GM18873 (cell line): ENCODE measurements around the gene C6orf89.
"Not testable (repeated sequence)": the region's sequence is repeated elsewhere in the genome, so short reads cannot be mapped to it uniquely, and the experiment has no call there.

ENCODE experiments used
- ATAC-seq: cut with Tn5 transposase; IDR thresholded peaks from one replicate; pipeline ENCODE4 v1.9.1; 2021; ENCODE audit warnings: mild to moderate bottlenecking, moderate library complexity, moderate number of reproducible peaks; ENCODE audit not compliant: unreplicated experiment, low FRiP score

The C6orf89 gene

DNA sequence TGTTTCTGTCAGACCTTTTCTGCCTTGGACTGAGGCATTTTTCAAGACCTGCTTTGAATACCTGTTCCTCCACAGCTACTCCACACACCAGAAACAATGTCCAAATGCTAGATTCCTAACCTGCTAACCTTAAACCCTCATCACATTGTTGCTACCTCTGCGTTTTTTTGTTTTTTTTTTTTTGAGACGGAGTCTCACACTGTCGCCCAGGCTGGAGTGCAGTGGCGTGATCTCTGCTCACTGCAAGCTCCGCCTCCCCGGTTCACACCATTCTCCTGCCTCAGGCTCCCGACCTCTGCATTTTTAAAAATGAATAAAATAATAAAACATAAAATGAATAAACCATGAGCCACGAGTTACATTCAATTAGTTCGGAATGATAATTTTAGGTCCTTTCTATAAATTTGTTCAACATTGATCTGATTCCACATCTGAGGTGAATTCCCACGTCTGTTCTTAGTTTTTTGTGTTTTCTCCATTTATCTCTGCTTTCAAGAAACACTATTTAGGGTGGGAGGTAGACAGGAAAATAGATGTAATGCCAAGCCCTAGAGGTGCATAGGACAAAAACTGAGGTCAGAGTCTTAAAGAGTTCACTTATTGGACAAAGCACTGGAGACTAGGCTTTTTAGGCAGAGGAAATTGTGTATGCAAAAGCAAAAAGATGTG lies 1.3 kb downstream of the C6orf89 start:
- no peak for ATAC-seq

DNA sequence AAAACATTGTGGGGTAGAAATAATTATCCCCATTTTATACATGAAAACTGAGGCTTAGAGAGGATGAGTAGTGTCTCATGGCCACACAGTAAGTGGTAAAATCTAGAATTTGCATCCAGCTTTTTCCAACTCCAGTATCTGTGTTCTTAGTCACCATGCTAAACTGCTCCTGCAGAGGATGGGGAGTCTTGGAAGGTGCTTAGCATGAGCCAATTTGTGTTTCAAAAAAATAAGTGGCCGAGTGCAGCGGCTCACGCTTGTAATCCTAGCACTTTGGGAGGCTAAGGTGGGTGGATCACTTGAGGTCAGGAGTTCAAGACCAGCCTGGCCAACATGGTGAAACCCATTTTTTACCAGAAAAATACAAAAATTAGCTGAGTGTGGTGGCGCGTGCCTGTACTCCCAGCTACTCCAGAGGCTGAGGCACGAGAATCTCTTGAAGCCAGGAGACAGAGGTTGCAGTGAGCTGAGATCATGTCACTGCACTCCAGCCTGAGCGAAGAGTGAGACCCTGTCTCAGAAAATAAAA lies 2.4 kb downstream of the C6orf89 start:
- no peak for ATAC-seq

DNA sequence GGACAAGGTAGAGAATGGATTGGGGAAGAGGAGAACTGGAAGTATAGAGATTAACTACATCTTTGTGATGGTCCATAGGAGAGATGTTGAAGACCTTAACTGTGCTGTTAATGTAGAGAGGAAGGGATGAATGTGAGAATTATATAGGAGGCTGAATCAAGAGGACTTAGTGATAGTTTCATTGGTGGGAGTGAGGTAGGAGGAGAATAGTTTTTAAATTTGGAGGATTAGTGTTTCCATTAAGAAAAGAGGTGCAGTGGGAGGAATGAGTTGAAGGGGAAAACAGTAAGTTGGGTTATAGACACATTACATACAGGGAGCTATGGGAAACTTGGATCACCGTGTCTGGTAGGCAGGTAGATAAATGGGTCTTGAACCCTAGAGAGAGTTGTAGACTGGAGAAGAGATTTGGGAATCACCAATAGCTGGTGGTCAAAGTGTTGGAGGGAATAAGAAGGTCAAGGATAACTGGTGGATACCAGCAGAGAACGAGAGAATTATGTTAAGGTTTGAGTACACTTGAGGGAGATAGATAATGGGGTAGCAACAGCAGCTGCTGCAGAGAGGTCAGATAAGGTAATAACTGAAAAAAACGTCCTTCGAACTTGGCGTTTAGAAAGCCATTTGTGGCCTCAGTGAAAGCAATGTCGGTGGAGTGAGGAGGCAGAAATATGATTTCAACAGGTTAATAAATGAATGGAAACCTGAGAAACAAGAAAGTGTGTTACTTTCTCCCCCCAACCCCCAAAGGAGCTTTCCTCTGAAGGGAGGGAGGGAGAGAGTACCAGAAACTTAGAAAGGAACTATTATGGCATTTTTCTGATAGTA lies 3.1 kb downstream of the C6orf89 start:
- ATAC-seq: no peak

DNA sequence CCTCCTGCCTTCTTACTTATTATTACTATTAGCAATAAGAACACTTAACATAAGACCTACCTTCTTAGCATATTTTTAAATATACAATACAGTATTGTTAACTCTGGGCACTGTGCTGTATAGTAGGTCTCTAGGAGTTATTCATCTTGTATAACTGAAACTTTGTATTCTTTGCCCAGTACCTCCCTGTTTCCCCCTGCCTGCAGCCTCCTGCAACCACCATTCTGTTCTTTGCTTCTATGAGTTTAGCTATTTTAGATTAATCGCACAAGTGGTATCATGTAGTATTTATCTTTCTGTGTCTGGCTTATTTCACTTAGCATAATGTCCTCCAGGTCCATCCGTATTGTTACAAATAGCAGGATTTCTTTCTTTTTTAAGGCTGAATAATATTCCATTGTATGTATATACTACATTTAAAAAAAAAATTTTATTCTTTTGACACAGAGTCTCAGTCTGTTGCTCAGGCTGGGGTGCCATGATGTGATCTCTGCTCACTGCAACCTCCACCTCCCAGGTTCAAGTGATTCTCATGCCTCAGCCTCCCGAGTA lies 4.4 kb downstream of the C6orf89 start:
- no peak for ATAC-seq

DNA sequence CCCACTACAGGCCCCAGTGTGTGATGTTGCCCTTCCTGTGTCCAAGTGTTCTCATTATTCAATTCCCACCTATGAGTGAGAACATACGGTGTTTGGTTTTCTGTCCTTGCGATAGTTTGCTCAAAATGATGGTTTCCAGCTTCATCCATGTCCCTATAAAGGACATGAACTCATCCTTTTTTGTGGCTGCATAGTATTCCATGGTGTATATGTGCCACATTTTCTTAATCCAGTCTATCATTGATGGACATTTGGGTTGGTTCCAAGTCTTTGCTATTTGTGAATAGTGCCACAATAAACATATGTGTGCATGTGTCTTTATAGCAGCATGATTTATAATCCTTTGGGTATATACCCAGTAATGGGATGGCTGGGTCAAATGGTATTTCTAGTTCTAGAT lies 5.4 kb downstream of the C6orf89 start:
- ATAC-seq: not testable (repeated sequence)

DNA sequence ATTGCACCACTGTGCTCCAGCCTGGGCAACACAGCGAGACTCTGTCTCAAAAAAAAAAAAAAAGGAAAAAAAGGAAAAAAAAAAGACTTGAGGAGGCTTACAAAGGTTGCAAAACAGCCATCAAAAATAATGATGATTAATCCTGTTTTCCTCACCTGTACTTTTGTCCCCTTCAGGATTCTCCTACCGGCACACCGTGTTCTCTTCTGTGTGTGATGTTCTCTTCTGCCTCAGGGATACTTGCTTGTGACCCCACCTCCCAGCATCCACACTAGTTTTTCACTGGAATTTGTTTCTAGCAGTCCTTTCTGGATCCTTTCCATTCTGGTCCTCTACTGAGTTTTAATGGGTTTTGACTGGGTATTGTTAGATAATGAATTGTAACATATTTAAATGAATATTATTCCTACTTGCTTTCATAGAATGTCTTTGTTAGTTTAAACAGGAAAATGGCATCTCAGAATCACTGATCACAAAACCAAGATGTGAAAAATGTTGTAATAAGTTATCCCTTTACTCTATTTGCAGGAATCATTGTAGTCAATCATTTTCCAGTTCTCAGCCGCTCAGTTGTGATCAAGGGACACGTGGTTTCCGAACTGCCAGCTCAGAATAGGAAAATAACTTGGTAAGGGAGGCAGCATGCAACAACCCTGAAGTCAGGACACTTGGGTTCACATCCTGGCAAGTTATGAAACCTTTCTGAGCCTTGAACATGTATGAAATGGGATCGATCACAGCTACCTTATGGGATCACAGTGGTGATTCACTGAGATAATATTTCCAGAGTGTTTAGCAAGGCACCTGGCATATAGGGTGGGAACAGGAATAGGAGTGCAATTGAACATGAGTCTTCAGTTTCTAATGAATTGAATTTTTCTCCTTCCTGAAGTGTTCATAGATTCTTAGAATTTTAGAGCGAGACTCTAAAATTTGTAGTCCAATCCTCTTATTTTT lies 8.5 kb downstream of the C6orf89 start:
- no peak for ATAC-seq

- no peak for ATAC-seq
Measured at GRCh38 chr6:36897609-36898008, 11.9 kb downstream of the C6orf89 start.

DNA sequence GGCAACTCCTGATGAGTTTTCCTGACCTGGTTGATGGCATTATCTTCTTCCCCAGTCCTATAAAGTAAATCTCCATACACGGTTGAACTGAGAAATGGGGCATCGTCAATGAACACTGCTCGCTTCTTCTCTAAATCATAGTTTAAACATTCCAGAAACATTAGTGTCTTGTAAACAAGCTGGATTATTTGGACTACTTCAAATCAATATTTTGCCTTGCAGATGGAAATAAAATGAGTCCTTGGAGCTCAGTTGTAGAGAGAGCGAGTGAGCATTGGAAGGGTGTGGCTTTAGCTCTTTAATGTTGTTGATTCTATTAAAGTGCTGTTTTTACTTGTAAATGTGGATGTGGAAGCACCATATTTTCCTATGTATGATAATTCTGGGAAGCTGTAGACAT lies 18.4 kb downstream of the C6orf89 start:
- no peak for ATAC-seq

GRCh38 chr6:36904851-36905393 lies 19.2 kb downstream of the C6orf89 start:
- ATAC-seq: no peak

- no peak for ATAC-seq
Measured at GRCh38 chr6:36906539-36907325, 21.0 kb downstream of the C6orf89 start.

GRCh38 chr6:36907781-36908180 lies 22.0 kb downstream of the C6orf89 start:
- no peak for ATAC-seq

GRCh38 chr6:36908747-36909146 lies 23.0 kb downstream of the C6orf89 start:
- no peak for ATAC-seq

DNA sequence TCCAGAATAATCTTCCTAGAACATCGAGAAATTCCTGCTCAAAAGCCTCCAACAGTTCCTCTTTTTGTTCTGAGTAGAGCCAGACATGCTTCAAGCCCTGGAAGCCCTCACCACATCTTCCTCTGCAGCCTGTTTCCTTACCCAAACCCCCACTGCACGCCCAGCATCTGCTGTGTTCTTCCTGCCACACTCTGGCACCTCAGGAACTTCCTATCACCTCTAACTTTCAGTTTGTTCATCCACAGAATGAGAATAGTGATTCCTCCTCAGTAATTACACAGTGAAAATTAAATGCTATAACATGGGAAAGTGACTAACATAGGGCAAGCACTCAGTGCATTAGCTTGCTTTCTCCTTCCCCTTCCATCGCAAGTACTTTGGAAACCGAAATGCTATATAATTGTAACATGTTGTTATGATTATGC lies 26.3 kb downstream of the C6orf89 start:
- no peak for ATAC-seq

DNA sequence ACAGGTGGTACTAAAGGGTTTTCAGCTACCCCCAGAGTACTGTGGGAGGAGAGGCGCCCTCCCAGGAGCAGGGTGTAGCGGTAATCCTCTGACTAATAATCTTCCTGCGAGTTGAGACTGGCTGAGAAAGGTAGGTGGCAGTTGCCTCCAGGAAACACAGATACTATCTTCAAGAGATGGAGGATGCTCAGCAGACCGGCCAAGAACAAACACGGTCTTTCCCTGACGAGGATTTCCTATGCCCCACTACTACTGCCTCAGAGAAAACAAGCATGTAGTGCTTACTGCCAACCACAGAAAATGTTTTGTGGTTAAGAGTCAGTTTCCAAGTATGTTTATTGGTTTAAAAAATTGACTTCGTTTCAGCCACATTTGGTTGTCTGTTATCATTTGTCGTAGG lies 26.8 kb downstream of the C6orf89 start:
- peak; percentile 85 for ATAC-seq

GRCh38 chr6:36913082-36913481 lies 27.3 kb downstream of the C6orf89 start:
- ATAC-seq: no peak

DNA sequence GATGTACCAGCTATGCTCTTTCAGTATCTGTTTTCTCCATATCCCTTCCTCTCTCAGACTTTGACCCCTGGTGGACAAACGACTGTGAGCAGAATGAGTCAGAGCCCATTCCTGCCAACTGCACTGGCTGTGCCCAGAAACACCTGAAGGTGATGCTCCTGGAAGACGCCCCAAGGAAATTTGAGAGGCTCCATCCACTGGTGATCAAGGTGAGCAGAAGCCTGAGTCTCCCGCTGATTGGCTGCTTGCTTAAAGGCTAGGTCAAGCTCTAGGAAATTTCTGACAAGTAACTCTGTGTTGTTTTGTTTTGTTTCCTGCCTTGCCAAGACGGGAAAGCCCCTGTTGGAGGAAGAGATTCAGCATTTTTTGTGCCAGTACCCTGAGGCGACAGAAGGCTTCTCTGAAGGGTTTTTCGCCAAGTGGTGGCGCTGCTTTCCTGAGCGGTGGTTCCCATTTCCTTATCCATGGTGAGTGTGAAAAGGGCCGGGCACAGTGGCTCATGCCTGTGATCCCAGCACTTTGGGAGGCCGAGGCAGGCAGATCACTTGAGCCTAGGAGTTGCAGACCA lies 28.6 kb downstream of the C6orf89 start:
- ATAC-seq: no peak

DNA sequence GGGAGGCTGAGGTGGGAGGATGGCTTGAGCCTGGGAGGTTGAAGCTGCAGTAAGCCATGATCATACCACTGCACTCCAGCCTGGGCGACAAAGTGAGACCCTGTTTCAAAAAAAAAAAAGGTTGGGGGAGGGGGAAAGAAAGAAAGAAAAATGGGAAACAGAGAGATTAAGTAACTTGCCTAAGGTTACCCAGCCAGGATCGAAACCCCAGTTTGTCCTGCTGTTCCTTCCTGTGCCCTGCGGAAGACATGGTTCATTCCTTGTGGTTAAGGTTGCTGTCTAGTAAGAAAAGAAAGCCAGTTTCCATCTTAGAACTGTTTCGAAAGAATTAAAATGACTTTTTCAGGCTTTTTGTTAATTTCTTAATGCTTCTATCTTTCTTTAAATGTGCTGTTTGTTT lies 29.8 kb downstream of the C6orf89 start:
- ATAC-seq: no peak

DNA sequence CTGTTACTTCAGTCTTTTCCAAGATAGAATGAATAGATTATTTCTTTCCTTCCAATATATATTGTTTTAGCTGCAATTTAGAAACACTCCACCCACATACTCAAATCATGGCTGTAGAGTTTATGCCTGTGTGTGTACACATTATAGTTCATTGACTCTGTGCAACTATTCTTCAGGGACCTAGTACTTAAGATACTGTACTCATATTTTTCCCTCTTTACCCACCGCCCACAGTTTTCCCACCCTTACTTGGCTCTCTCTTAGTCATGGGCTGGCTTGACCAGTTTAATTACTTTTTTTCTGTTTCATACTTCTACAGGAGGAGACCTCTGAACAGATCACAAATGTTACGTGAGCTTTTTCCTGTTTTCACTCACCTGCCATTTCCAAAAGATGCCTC lies 30.4 kb downstream of the C6orf89 start:
- no peak for ATAC-seq
